ENCODE results near the gene SMAGP. TPM values are rescaled to one million over a fixed set of nuclear protein-coding genes. Genes with fewer than 3 reads are reported as not detected.

Gene SMAGP
- total and polyA plus RNA-seq, 2 of the 4 experiments (the other 2 are of a cell fraction), result 12.2 to 42.7 TPM

DNA sequence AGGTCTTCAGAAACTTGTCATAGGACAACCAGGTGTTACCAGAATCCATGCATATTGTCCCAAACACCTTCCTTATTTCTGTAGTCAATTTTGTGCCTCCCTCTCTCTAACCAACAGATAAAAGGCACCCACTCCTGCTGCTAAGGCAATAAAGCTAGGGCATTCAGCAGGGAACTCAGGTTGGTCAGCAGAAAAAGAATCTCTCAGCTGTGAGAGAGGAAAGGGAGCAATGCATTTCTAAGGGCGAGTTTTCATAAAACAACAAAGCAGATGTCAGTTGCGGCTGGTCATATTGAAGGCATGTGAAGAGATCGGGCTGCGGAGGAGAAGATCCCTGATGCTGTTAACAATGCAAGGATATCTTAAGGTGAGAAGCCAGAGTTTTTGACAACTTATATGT lies 45.0 kb downstream of the SMAGP start:
- ATAC-seq (ENCODE audit: low read depth) (no peak), DNase-seq (no peak)
- 80% methylated on average over 2 of the region's 4 CpGs; no CpG with 5 or more reads in 1 of the 2 experiments for WGBS, 2 experiments (ENCODE audit: extremely low coverage in 2 of 2, insufficient read length in 1 of 2)
- H2BK15ac ChIP-seq (ENCODE audit: low read depth, low read length), result no peak overlapping the region
- H4K20me1 ChIP-seq (ENCODE audit: insufficient read depth, low read length), result no peaks in the 10 kb centered on the region
- no peak for TF ChIP-seq BHLHE40 (IDR thresholded peaks at IDR 0.05; ENCODE audit: low read depth, low read length)
- TF ChIP-seq, protein P1, sequence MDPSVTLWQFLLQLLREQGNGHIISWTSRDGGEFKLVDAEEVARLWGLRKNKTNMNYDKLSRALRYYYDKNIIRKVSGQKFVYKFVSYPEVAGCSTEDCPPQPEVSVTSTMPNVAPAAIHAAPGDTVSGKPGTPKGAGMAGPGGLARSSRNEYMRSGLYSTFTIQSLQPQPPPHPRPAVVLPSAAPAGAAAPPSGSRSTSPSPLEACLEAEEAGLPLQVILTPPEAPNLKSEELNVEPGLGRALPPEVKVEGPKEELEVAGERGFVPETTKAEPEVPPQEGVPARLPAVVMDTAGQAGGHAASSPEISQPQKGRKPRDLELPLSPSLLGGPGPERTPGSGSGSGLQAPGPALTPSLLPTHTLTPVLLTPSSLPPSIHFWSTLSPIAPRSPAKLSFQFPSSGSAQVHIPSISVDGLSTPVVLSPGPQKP (IDR thresholded peaks at IDR 0.05; ENCODE audit: borderline replicate concordance, low read depth, low read length), result no peak
- no peak for TF ChIP-seq NFE2L2 (IDR thresholded peaks at IDR 0.05; ENCODE audit: low read depth, low read length)
- TF ChIP-seq RCOR1 (IDR thresholded peaks at IDR 0.05; ENCODE audit: insufficient replicate concordance, low read length), result no peak
- no peak for TF ChIP-seq RFX5 (IDR thresholded peaks at IDR 0.05; ENCODE audit: low read depth, low read length)
- no peak for TF ChIP-seq MAZ (IDR thresholded peaks at IDR 0.05; ENCODE audit: borderline replicate concordance, low read depth, low read length)
- no peak for TF ChIP-seq CHD1 (IDR thresholded peaks at IDR 0.05; ENCODE audit: low read depth, low read length)
- TF ChIP-seq, protein P2, sequence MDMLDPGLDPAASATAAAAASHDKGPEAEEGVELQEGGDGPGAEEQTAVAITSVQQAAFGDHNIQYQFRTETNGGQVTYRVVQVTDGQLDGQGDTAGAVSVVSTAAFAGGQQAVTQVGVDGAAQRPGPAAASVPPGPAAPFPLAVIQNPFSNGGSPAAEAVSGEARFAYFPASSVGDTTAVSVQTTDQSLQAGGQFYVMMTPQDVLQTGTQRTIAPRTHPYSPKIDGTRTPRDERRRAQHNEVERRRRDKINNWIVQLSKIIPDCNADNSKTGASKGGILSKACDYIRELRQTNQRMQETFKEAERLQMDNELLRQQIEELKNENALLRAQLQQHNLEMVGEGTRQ (IDR thresholded peaks at IDR 0.05; ENCODE audit: low read depth, low read length), result no peak
- no peak for TF ChIP-seq CEBPB (IDR thresholded peaks at IDR 0.05; ENCODE audit: low read depth, low read length)
- no peak for TF ChIP-seq MXI1 (IDR thresholded peaks at IDR 0.05; ENCODE audit: borderline replicate concordance, low read depth, low read length)
- TF ChIP-seq SMC3 (IDR thresholded peaks at IDR 0.05; ENCODE audit: low read depth, low read length), result no peak
- no peak for TF ChIP-seq POLR2A (IDR thresholded peaks at IDR 0.05; ENCODE audit: low read depth, low read length)
- no peak for TF ChIP-seq RAD21 (IDR thresholded peaks at IDR 0.05; ENCODE audit: low read length)
- no peak for TF ChIP-seq FOS (IDR thresholded peaks at IDR 0.05; ENCODE audit: low read depth, low read length)
- TF ChIP-seq, protein P3, sequence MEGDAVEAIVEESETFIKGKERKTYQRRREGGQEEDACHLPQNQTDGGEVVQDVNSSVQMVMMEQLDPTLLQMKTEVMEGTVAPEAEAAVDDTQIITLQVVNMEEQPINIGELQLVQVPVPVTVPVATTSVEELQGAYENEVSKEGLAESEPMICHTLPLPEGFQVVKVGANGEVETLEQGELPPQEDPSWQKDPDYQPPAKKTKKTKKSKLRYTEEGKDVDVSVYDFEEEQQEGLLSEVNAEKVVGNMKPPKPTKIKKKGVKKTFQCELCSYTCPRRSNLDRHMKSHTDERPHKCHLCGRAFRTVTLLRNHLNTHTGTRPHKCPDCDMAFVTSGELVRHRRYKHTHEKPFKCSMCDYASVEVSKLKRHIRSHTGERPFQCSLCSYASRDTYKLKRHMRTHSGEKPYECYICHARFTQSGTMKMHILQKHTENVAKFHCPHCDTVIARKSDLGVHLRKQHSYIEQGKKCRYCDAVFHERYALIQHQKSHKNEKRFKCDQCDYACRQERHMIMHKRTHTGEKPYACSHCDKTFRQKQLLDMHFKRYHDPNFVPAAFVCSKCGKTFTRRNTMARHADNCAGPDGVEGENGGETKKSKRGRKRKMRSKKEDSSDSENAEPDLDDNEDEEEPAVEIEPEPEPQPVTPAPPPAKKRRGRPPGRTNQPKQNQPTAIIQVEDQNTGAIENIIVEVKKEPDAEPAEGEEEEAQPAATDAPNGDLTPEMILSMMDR (conservative IDR thresholded peaks at IDR 0.05; ENCODE audit: low read depth, low read length), result no peak
- TF ChIP-seq MAFK (IDR thresholded peaks at IDR 0.05; ENCODE audit: low read depth, low read length), result no peak
- ChIA-PET CTCF (no interaction called here), POLR2A (ENCODE audit: unreplicated experiment) (no interaction called here)
- H4K8ac ChIP-seq (ENCODE audit: low read depth in 2 of 2, low read length in 2 of 2), result no peak overlapping the region
- H3K9ac ChIP-seq (ENCODE audit: low read depth, low read length), result no peak overlapping the region
- no peak overlapping the region for H3K18ac ChIP-seq (ENCODE audit: low read depth, low read length)
- no peaks in the 10 kb centered on the region for H3K36me3 ChIP-seq (ENCODE audit: control insufficient read depth, insufficient read depth, low read length)
- H4K91ac ChIP-seq (ENCODE audit: insufficient read depth, low read depth, low read length), result no peak overlapping the region
- in situ Hi-C loops (cut with MboI; ENCODE audit: low sequenced_read_pairs), result no loop called here
- H3K79me1 ChIP-seq (ENCODE audit: low read depth in 1 of 2, low read length in 2 of 2), result no peaks in the 10 kb centered on the region
- no peak overlapping the region for H3K4me3 ChIP-seq (ENCODE audit: insufficient read depth, low read depth, low read length)
- intact Hi-C loops (cut with micrococcal nuclease), result no loop called here
- no peak overlapping the region for H2BK5ac ChIP-seq (ENCODE audit: low read depth, low read length, poor library complexity, severe bottlenecking)
- H4K5ac ChIP-seq (ENCODE audit: low read depth, low read length), result no peak overlapping the region
- dilution Hi-C loops (cut with HindIII; ENCODE audit: low sequenced_read_pairs, unreplicated experiment), result no loop called here
- BruUV-seq (replicated peaks), result no TSS peak
- H3K9me1 ChIP-seq (ENCODE audit: insufficient read depth, low read length), result peaks cover 3% of the 10 kb centered on the region
- no peak overlapping the region for H2BK120ac ChIP-seq (ENCODE audit: low read depth, low read length)
- no peak overlapping the region for H3K14ac ChIP-seq (replicated peaks; ENCODE audit: low read depth, low read length)
- no peaks in the 10 kb centered on the region for H3K9me3 ChIP-seq (ENCODE audit: control insufficient read depth, insufficient read depth, low read length)
- H3K56ac ChIP-seq (ENCODE audit: extremely low read depth, insufficient read depth, low read length), result no peak overlapping the region
- H3K27ac ChIP-seq (ENCODE audit: insufficient read depth, low read length), result no peak overlapping the region
- no peak overlapping the region for H2BK20ac ChIP-seq (ENCODE audit: low read depth, low read length)
- no peaks in the 10 kb centered on the region for H3K27me3 ChIP-seq (ENCODE audit: control insufficient read depth, insufficient read depth, low read length)
- no peak overlapping the region for H3K4ac ChIP-seq (ENCODE audit: low read depth, low read length)
- no peak overlapping the region for H3K23ac ChIP-seq (ENCODE audit: low read depth, low read length)
- no peak overlapping the region for H3K4me2 ChIP-seq (ENCODE audit: low read depth, low read length)
- no peaks in the 10 kb centered on the region for H3K4me1 ChIP-seq (ENCODE audit: control insufficient read depth, insufficient read depth, low read length)
- H2AK5ac ChIP-seq (ENCODE audit: low read depth, low read length), result no peak overlapping the region
- H2AK9ac ChIP-seq (replicated peaks; ENCODE audit: low read depth, low read length, poor library complexity), result no peak overlapping the region
- H2AFZ ChIP-seq (replicated peaks; ENCODE audit: low read length, poor library complexity), result no peak overlapping the region

All from IMR-90 (cell line).